Cerebellar nuclear complex (tissue), 1 donor: ENCODE measurements around the gene CHST11.

Experiments
- DNase-seq, 2 experiments: peaks; one replicate each; lab custom pipeline; 2025; lab: John Stamatoyannopoulos, UW

CHST11 gene

GRCh38 chr12:104809251-104809650, 352.5 kb downstream of the CHST11 start:
- no peak for DNase-seq

GRCh38 chr12:104809706-104810385, 353.1 kb downstream of the CHST11 start:
- no peak for DNase-seq
